Activated CD4-positive, alpha-beta T cell treated with anti-CD3 and anti-CD28 coated beads, Interleukin-2, amount 50 U/mL, for 1 hour (primary cell): Measurements from ENCODE around the gene FBXL7.
"Not testable (repeated sequence)": the region's sequence is repeated elsewhere in the genome, so short reads cannot be mapped to it uniquely, and the experiment has no call there.

Experiments
- DNase-seq: peaks from one replicate; pipeline ENCODE4 v3.0.0-alpha.2; 2020

The FBXL7 gene

DNA sequence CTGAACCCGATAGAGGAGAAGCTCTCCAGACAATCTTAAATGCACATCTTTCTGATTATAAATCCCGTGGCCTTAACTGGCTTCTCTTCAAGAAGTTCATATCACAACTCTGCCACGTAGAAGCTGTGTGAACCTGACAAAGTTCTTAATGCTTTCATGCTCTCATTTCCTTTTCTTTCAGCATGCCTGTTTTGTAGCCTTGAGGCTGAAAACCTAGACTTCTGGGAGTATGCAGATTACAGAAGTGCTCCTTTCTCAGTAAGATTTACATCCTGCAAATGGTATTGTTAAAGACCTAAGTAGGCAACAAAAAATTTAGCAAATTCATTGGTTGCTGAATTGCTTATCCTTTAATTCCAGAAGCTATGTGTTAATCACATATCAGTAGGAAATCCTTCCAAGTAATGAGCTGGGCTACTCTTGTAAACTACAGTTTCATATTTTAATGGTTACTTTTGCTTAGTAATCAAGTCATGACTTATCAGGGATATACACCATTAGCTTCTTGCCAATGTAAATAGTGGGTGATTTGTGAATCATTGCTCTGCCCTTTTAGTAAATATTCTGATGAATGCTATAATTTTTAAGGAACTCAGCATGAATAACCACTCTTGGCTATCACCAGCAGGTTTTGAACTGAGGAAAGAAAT, 334.7 kb downstream of the FBXL7 start:
- DNase-seq, result no peak

DNA sequence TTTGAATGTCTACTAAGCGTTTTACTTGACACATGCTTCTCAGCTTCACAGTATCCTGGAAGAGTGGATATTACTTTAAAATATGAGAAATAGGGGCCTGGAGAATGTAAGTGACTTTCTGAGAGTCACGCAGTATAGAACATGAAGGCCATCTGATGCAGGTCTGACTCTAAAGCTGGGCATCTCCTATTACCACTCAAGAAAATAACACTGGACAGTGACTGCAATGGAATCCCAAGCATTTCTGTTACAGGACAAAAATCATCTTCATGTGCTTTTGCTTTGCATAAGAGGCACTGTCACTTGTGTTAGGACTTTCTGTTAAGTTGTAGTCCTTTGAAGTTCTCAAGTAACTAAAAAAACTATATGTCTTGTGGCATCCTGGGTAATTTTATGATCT, 335.5 kb downstream of the FBXL7 start:
- DNase-seq, result no peak

DNA sequence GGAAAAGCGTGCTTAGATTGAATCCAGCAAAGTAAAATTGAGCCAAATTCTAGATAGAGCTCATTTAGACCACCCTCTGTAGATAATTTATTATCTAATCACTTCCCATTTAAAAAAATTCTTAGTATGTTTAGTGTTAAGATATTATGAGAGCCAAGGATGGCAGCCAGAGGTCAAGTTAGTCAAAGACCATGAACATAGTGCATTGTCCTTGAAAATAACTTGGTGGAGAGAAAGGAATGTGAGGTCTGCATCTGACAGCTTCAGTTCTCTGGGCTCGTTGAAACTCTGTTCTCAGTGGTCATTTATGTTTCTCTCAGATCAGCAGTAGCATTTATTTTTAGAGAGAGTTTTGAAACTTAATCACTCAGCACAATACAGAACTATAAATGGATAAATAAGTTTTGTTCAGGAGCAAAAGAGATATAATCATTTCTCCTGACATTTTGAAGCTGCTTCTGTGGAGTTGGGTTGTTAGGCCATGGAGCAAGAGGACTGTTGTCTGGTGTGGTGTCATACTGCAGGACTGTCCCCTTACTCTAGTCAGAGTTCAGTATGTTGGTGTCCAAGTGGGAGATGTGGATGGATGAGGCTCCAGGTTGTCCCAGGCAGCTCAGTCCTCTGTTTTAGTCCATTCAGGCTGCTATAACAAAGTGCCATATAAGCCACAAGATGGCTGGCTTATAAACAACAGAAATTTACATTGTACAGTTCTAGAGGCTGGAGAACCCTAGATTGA, 337.7 kb downstream of the FBXL7 start:
- DNase-seq, result no peak

DNA sequence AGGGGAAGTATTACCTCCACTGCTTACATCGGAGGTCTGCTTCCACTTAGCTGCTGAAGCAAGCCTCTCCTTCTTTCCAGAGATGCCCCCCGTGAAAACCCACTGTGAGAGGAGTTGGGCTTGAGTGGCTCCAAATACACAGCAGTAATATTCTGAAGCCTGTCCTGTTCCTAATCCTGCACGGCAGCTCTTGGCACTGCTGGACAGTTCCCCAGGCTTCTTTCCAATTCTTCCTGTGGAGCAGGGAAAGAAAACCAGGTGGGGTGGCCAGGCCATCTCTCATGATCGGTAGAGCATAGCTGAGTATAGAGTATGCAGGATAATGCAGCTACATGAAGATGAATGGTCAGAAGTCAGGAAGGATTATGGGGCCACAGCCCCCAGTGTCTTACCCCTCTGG, 344.3 kb downstream of the FBXL7 start:
- DNase-seq, result no peak

DNA sequence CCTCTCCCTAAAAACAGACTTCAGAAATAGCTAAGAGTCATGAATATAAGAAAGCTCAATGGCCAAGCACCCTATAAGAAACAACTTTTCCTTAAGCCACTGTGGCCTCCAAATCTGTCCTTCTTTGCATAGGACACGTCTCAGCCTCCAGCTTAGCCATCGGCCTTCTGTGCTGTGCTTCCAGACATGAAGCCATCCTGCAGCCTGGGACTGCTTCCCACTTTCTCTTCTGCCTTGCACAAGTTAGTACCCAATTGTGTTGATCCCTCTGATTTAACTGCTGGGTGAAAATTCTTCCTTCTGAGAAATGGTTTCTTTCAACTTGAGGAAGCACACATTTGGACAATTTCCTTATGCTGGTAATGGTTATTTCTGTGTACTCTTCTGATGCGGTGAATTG, 344.9 kb downstream of the FBXL7 start:
- no peak for DNase-seq

DNA sequence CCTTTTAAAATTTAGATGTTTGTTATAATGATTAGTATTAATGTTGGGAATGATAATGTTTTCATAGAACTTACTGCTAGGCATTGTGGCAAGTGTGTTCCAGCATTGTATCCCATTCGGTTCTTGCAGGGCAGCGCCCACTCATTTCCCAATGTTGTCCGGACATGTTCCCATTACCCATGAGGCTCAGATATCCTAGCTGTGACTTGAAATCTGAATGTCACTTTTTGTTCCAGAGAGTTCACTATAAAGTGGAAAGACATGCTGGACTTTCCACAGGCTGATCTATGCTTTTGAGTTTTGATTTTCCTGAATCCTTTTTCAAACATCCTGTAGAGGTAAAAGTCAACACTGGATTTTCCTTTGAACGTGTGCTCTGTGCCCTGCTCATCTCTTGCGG, 350.6 kb downstream of the FBXL7 start:
- no peak for DNase-seq

DNA sequence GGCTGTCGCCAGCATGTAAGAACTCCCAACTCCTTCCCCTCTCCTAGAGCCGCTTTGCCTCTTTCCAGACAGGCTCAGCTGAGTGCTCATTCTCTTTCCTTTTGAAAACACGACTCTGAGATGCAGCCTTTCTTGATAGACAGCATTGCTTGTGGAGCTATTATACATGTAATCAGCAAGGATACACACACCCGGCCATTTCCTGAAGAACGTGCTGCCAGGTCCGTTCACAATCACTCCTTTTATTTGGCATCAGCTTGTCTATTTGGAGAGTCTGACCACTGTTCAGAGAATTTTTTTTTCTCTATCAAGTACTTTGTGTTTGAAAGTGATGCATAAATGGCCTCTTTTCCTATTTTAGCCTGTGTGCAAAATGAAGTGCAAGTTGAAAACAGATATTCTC, 351.0 kb downstream of the FBXL7 start:
- no peak for DNase-seq

DNA sequence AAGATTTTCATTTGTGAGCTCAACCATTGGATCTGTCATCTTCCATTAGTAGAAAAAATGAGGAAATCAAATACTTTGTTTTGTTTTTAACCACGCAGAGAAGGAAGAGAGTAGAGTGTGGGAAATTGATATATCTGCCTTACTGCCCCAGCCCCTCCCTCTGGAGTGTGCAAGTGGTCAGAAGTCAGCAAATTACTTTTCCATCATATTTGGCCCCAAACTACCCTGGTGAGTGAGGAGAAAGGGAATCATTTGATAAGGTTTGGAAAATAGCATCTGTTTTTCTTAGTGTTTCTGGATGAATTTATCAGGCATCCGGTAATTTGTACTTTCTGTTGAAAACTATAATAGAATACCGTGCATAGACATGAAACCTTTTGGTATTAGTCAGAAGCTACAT, 352.2 kb downstream of the FBXL7 start:
- DNase-seq, result no peak

DNA sequence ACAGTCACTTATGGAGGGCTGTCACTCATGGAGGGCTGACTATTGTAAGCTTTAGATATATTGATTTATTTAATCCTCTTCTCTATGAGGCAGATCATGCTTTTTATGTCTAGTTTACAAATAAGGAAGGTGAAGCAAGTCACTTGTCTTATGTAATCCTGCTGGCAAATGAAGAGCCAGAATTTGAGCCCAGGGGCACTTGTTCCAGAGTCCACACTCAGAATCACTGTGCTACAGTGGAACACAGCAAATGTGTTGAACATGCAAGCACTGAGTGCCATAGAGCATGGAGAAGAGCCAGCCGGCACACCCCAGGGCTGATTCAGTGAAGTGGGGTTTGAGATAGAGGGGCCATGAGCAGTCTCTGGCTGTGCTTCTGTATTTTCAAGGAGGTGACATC, 353.0 kb downstream of the FBXL7 start:
- DNase-seq, result no peak

DNA sequence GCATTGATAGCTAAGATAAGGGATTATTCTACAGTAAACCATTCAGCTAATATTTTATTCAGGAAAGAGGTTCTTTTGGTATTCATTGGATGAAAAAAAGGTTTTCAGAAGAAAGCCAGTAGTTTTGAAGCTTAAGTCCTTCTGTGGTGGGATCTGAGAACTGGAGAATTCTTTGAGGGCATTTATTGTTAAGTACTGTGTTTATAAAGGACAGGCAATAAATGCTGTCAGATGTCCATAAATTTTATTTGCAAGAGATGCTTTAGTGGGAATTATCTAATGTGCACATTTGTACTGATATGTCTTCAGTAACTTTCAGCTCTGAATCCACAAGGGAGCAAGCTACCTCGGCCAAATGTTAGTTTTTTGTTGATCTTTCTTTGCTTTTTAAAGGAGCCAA, 358.3 kb downstream of the FBXL7 start:
- no peak for DNase-seq

DNA sequence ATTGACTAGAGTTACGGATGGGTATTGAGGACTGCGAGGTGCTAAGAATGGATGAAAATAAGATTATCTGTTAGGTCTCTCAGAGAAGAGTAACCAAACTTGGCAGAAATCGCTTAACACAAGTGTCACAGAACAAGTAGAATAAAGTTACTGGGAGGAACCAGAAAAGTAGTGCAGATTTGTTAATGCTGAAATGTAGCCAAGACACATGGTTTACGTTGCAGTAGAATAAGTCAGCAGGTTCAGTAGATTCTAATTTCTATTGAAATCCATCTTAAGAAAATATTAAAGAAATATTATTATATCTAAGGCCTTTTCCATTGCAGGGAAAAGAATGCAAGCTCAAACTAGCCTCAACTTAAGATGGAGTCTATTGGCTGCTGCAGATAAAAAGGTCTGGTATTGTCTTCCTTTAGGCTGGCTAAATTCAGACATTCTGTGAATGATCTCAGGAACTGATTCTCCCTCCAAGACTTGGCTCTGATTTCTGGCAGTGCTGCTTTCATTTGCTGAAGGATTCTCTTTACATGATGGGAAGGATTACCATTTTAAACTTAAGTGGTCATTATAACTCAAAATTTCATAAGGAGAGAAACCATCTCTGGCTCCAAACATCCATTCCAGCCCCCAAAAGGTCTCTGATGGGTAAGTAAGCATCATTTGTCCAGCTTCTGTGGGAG, 364.7 kb downstream of the FBXL7 start:
- no peak for DNase-seq

DNA sequence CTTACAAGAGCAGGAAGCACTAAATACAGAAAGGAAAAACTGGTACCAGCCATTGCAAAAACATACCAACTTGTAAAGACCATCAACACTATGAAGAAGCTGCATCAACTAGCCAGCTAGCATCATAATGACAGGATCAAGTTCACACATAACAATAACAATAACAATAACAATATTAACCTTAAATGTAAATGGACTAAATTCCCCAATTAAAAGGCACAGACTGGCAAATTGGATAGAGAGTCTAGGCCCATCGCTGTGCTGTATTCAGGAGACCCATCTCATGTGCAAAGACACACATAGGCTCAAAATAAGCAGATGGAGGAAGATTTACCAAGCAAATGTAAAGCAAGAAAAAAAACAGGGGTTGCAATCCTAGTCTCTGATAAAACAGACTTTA, 372.3 kb downstream of the FBXL7 start:
- not testable (repeated sequence) for DNase-seq

DNA sequence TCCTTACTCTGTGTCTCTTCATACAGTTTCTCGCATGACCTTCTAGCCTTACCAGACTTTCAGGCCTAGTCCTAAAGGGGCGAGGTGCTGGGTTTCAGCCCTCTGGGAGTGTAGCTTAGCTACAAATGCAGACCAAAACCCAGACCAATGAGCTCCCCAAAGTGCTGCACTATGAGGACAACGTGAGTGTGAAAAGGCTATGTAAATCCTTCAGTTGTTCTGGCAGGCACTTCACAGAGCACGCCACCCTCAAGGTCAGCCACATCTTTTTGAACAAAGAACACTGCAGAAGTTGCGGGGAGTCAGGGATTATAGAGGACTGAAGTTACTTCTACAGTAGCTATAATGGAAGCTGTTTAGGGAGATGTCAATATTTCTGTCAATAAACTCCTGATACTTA, 377.9 kb downstream of the FBXL7 start:
- DNase-seq, result no peak

DNA sequence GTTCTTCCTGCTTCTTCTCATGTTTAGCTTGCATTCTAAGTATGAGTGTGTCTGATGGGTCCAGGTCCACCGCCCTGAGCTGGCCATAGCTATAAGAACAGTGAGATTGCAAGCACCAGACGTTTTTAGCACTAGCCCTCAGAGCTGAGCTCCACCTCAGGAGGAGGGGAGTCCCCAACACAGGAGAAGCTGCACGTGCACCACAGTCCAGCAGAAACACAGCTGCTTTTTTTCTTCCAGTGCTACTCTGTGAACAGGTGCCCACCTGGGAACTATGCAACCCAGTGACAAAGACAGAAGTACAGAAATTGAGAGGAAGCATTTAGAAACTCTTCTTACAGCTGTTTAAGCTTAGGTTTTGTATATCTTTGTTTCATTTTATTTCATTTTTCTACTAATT, 380.2 kb downstream of the FBXL7 start:
- no peak for DNase-seq

DNA sequence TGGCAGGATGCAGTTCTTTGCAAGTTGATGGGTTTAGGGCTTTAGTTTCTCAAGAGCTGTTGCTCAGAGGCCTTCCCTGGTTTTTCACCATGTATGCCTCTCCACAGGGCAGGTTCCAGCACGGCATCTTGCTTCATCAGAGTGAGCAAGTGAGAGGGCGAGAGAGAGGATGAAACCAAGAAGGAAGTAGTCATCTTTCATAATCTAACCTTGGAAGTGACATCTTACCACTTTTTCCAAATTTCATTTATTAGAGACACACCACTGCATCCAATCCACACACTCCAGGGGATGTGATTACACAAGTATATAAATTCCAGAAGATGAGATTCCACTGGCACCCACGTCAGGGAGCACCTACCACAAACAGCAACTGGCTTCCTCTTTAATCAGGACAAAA, 385.2 kb downstream of the FBXL7 start:
- DNase-seq, result no peak

DNA sequence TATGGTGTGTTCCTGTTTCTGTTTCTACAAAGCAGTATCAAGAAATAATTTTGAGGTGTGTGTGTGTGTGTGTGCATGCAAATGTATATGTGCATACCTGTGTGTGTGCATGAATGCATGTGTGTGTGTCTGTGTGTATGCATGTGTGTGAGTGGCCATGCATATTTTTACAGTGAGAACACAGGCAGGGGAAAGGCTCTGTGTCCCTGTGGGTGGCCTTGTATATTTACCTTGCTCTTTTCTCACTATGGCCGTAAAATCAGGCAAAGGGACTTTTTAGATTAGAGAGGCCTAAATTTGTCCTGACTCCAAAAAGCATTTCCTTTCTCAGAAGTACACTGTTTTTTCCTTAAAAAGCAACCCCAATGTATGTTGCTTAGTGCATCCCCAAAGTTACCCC, 386.2 kb downstream of the FBXL7 start:
- no peak for DNase-seq

DNA sequence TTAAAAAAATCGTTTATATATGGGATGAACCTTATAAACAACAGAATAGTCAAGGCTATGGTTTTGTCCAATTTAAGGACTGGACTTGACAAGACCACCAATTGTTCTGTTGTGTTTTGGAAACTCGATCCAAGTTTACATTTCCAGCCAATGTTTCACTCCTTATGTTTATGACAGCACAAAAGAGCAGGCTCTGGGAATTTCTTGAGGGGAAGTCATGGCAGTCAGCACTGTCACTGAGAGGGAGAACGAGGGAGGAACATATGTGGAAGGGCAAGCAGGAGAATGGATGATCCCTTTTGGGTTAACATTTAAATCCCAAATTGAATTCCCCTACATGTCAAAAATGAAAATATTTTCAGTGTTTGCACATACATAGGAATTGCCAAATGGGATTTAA, 387.1 kb downstream of the FBXL7 start:
- no peak for DNase-seq

DNA sequence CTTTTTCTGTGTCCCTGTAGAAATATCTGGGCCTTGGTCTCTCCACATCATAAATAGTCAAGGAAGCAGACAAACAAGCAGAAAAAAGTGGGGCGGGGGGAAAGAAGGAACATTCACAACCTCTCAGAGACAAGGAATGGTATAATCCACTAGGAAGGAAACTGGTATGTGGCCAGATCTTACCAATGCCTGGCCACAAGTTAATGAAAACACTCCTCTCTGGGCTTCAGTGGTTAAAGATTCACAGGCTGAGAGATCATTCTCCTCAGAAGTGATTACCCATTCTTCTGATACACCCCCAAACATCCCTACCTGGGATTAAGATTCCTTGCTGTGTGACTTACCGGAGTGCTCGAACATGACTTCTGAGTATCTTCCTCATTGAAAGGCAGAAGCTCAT, 389.0 kb downstream of the FBXL7 start:
- no peak for DNase-seq

DNA sequence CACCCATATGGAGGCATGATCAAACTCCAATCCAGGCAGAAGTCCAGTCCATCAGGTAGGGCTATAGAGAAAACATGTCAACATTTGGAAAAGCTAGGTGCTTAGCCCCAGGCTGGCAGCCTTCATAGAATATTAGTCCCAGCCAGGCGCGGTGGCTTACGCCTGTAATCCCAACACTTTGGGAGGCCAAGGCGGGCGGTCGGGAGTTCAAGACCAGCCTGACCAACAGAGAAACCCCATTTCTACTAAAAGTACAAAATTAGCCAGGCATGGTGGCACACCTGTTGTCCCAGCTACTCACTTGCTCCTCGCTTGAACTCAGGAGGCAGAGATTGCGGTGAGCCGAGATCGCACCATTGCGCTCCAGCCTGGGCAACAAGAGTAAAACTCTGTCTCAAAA, 393.9 kb downstream of the FBXL7 start:
- no peak for DNase-seq

DNA sequence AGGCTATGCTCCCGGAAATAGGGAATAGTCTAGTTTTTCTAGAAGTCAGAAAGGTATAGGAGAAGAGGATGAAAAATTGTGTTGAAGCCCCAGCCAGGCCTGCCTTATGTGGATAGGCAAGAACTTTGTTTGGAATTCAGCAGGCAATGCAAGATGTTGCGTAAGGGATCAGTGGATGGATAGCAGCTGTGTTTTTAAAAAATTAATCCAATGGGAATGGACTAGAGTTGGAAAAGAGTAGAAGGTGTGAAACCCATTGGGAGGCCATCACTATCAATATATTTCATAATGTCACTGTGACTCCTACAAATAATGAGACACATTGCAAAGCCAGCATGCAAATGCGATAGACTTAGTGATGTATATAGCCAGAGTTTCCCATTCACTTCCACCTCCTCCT, 397.7 kb downstream of the FBXL7 start:
- no peak for DNase-seq

DNA sequence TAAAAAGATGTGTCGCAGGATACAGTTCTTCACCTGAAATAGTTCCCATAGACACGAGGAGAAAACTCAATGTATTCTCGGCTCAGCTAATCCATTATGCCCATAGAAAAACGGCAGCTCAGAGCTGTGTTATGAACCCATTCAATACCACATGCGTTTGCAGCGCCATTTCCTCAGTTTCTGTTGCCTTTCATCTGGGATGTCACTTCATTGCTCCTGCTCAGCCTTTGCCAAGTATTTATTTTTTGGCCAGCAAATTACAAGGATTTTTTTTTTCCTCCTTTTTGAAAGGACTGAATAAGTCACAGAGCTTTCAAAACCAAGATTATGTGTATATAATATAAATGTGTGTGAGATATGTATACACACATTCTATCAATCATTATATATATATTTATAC, 398.7 kb downstream of the FBXL7 start:
- DNase-seq, result no peak

DNA sequence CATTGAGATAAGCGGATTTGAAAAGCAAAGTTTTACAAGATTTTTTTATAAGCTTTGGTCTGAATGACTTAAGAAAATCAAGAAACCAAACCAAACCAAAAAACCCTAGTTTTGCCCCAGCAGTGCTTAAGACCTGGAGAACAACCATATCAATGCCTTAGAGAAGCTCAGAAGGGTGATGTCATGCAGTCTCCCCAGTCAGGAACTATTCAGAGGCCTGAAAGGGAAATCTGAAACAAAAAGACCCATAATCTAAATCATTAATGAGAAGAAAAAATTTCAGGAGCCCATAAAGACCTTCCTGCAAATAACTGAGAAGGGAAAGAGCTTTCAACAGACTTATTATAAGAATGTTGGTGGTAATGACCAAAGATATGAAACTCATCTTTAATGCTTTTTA, 399.5 kb downstream of the FBXL7 start:
- DNase-seq, result no peak

DNA sequence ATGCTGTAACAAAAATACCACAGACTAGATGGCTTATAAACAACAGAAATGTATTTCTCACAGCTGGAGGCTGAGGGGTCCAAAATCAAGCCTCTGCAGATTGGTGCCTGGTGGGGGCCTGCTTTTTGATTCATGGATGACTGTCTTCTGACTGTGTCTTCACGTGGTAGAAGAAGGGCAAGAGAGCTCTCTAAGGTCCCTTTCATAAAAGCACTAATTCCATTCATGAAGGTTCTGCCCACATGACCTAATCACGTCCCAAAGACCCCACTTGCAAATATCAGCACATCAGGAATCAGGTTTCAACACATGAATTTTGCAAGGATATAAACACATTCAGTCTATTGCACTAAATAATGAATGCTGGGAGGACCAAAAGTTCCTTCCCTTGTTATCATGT, 401.2 kb downstream of the FBXL7 start:
- DNase-seq, result no peak

DNA sequence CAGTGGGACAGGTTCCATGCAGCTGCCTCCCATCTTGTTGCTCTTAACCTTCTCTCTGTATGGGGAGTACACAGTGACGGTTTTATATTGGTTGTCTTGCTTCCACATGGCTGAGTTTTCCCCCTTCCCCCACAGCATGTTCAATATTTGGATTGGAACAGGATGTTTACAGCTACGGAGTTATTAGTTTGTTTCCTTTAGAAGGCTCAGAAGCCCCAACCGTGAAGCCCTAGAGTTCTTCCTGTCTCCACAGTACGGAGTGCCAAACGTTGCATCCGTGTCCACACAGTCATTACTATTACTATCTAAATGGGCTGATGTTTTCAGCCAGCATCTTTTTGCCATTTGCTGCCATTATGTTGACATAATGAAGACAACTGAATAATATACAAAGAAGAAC, 402.1 kb downstream of the FBXL7 start:
- no peak for DNase-seq
